GM12892 (cell line): ENCODE measurements around the gene SELENOM.

ENCODE experiments used
- POLR2A ChIP-seq: IDR thresholded peaks from 2 replicates; pipeline ENCODE4 v1.6.1; 2011; ENCODE audit warnings: low read depth, low read length, control low read depth
- POLR2AphosphoS5 ChIP-seq: IDR thresholded peaks from 2 replicates; pipeline ENCODE4 v1.6.1; 2011; ENCODE audit warnings: low read depth, low read length, control low read depth

GRCh38 chr22:31055635-31056159 is 51.7 kb downstream of the SELENOM start:
- TF ChIP-seq POLR2A (no peak), POLR2AphosphoS5 (no peak)
